ENCODE results near the gene FARS2. TPM values are rescaled to one million over a fixed set of nuclear protein-coding genes. Genes with fewer than 3 reads are reported as not detected.

FARS2 gene
- total and polyA plus RNA-seq, 2 of the 13 experiments (the other 11 are each of a cell fraction or from before 2014, with no cell fraction given) = 15.4 to 26.0 TPM

- no peak overlapping the region for H3K27ac ChIP-seq (ENCODE audit: extremely low read length, insufficient read depth, low read length)
- CTCF ChIA-PET (ENCODE audit: low intra/inter-chr PET ratio, low total read pairs) = no interaction called here
- TF ChIP-seq ZNF318 (CRISPR knock-in tag; IDR thresholded peaks at IDR 0.05) (no peak), GATAD1 (CRISPR knock-in tag; IDR thresholded peaks at IDR 0.05) (no peak), TP53 (CRISPR knock-in tag; conservative IDR thresholded peaks at IDR 0.05) (no peak), DR1 (CRISPR knock-in tag; IDR thresholded peaks at IDR 0.05) (no peak), HDAC1 (CRISPR knock-in tag; IDR thresholded peaks at IDR 0.05) (no peak), ZBTB40 (IDR thresholded peaks at IDR 0.05) (no peak), ZBTB40 (CRISPR knock-in tag; IDR thresholded peaks at IDR 0.05) (no peak), YY1 (IDR thresholded peaks at IDR 0.05; ENCODE audit: insufficient read depth, insufficient replicate concordance, low read depth, low read length) (no peak), HDAC2 (CRISPR knock-in tag; IDR thresholded peaks at IDR 0.05) (no peak)
These were observed 224.9 kb downstream of the FARS2 start for GRCh38 chr6:5486214-5486613.

More at GRCh38 chr6:5486214-5486613, 224.9 kb downstream of the FARS2 start:
- no TSS peak for BruUV-seq (replicated peaks)
- no peak for FAIRE-seq
- H3K27me3 ChIP-seq (ENCODE audit: control insufficient read depth in 1 of 2, insufficient read depth in 2 of 2, low read length in 2 of 2) = no peaks in the 10 kb centered on the region
- no peaks in the 10 kb centered on the region for H3K9me3 ChIP-seq (ENCODE audit: low read length)
- intact Hi-C loops (cut with micrococcal nuclease; ENCODE audit: unreplicated experiment) = no loop called here
- no peak overlapping the region for H3K9ac ChIP-seq (ENCODE audit: insufficient read depth, low read depth, low read length)
- WGBS (ENCODE audit: low lambda C conversion rate) = 98% methylated on average over 2 of the region's 2 CpGs
- no peak for ATAC-seq
- POLR2A ChIA-PET = no interaction called here
- no peaks in the 10 kb centered on the region for H3K79me2 ChIP-seq (ENCODE audit: insufficient read depth, low read length)
- H3K4me1 ChIP-seq (ENCODE audit: insufficient read depth, low read length) = no peaks in the 10 kb centered on the region
- no peak overlapping the region for H3K4me2 ChIP-seq (ENCODE audit: low read depth, low read length)
- H3K4me3 ChIP-seq (replicated peaks in 1 of 3; ENCODE audit: insufficient read depth in 1 of 3, low read depth in 2 of 3, low read length in 3 of 3) = no peak overlapping the region
- H3K36me3 ChIP-seq (replicated peaks in 1 of 2; ENCODE audit: control insufficient read depth in 1 of 2, insufficient read depth in 2 of 2, low read length in 2 of 2) = no peaks in the 10 kb centered on the region
- in situ Hi-C loops (cut with HindIII; ENCODE audit: extremely low pct_ligation_motif_present, low pct_unique_long_range_greater_than_20kb) = no loop called here
- H4K20me1 ChIP-seq (ENCODE audit: insufficient read depth, low read length) = no peaks in the 10 kb centered on the region
- H2AFZ ChIP-seq (ENCODE audit: low read length) = no peak overlapping the region
- no peak for DNase-seq (ENCODE audit: low spot score)

All from HepG2 (cell line).